ENCODE data around the gene DAPK2.

DAPK2 gene

DNA sequence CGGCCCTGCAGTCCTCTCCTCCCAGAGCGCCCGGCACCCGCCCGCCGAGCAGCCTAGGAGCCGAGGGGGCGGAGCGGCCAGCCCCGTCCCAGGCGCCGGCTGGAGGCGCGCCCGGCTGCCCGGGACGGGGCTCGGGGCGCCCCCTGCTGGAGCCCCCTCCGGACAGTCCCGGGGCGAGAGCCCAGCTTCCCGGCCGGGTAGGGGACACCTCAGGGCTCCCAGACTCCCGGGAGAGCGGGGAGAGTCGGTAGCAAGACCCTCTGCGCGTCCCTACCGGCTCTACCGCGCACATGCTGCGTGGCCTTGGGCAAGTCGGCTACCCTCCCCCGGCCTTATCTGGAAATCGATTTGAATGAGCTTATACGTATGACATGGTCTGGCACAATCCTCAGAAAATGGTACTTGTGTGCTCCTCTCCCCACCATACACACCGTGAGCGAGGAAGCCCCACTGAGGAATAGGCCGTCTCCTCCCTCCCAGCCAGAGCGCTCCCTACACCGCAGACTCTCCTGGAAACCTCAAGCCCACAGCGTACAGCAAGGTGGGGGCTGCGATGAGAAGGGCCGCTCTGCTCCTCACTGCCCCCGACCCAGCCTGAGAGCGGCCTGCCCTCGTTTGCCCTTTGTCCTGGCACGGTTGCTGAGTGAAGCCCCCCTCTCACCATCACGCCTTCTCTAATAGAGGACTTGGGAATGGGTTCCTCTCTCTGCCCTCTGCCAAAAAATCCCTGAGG is at the start of gene DAPK2:
Gene DAPK2, minus strand, starts transcription at position 65 of the 733 bp plus-strand sequence. CDS start 6,224 bp downstream, outside the sequence.
- TF ChIP-seq, protein P1, sequence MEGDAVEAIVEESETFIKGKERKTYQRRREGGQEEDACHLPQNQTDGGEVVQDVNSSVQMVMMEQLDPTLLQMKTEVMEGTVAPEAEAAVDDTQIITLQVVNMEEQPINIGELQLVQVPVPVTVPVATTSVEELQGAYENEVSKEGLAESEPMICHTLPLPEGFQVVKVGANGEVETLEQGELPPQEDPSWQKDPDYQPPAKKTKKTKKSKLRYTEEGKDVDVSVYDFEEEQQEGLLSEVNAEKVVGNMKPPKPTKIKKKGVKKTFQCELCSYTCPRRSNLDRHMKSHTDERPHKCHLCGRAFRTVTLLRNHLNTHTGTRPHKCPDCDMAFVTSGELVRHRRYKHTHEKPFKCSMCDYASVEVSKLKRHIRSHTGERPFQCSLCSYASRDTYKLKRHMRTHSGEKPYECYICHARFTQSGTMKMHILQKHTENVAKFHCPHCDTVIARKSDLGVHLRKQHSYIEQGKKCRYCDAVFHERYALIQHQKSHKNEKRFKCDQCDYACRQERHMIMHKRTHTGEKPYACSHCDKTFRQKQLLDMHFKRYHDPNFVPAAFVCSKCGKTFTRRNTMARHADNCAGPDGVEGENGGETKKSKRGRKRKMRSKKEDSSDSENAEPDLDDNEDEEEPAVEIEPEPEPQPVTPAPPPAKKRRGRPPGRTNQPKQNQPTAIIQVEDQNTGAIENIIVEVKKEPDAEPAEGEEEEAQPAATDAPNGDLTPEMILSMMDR (IDR thresholded peaks at IDR 0.05; ENCODE audit: insufficient read depth, missing control alignments), result peak; percentile 47
- DNase-seq (ENCODE audit: insufficient read length, low spot score) (peak; percentile 75), FAIRE-seq (no peak)

DNA sequence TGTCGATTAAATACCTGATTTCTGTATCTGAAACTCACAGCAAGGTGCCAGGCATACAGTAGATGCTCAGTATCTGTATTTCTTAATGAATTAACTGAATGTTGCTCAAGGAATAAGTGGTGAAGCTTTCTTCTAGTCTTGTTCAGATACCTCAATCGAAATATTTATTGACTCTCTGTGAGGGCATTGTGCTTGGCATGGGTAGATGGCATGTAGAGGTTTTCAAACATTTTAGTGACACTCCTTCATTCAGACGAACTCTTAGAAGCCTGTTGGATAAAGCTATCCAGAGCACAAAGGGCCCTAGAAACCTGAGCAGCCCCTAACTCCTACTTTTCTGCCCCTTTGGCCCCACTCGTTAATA is 49.1 kb upstream of the DAPK2 start:
- DNase-seq (ENCODE audit: insufficient read length, low spot score), result no peak
- TF ChIP-seq, protein P1 (IDR thresholded peaks at IDR 0.05; ENCODE audit: insufficient read depth, missing control alignments), result no peak
- FAIRE-seq, result no peak

DNA sequence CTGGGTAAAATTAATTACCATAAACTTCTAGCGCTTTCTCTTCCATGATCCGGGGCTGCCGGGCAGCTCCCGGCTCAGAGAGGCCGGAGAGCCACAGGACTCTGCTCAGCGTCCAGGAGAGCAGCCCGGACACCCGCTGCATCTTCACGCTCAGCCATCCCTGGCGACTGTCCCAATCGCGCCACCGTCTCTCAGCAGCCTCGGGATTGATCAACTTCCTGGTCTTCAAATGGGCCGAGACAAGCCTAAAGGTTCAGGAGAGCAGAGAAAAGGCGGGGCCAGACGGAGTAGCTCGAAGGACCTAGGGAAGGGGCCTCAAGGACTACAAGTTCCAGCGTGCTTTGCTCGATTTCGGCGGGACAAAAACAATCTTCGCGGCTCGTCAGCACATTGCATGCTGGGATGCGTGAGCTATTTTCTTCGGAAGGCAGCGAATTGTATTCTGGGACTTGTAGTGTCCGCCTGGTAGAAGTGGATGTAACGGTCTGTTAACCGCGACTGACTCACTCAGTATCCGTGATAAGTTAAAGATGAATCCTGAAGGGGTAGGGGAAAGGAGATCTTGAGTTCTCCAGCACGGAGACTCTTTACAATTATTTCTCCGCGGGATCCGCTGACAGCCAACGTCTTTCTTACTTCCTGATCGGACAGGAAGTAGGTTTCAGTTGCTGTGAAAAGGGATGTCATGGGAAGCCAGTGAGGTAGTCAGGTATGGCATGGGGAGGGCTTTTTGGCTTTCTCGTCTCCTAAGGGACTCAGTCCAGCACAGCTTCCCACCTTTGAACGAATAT is 47.5 kb upstream of the DAPK2 start, which contains the start of gene CIAO2A:
Gene CIAO2A, minus strand, starts transcription at position 212 of the 791 bp plus-strand sequence. Its CDS starts 70 bp downstream, at position 142.
- FAIRE-seq (no peak), DNase-seq (ENCODE audit: insufficient read length, low spot score) (peak; percentile 61)
- TF ChIP-seq, protein P1 (IDR thresholded peaks at IDR 0.05; ENCODE audit: insufficient read depth, missing control alignments), result no peak

GRCh38 chr15:64092864-64093626 is 46.8 kb upstream of the DAPK2 start:
- no peak for DNase-seq (ENCODE audit: insufficient read length, low spot score)
- TF ChIP-seq, protein P1 (IDR thresholded peaks at IDR 0.05; ENCODE audit: insufficient read depth, missing control alignments), result no peak
- FAIRE-seq, result no peak

GRCh38 chr15:64092075-64092820 is 46.0 kb upstream of the DAPK2 start:
- TF ChIP-seq, protein P1 (IDR thresholded peaks at IDR 0.05; ENCODE audit: insufficient read depth, missing control alignments), result peak; percentile 36
- DNase-seq (ENCODE audit: insufficient read length, low spot score) (no peak), FAIRE-seq (no peak)

DNA sequence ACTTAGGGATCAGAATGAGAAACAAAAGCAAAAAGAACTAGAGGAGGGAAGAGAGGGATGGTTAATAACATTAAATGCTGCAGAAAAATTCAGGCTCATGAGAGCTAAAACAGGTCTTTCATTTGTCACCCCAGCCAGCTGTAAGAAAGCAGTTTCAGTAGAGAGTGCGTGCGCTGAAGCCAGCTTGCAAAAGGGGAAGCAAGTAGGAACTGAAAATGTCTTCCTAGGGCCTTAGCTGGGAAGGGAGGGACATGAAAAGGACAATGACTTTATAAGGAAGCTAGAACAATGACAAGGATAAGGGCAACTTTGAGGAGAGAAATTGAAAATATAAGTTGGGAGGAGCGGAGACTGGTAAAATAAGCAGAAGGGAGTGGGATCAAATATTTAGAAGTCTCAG is 44.2 kb upstream of the DAPK2 start:
- DNase-seq (ENCODE audit: insufficient read length, low spot score), result no peak

More for the DNA sequence above, 44.2 kb upstream of the DAPK2 start:
- FAIRE-seq, result no peak
- TF ChIP-seq, protein P1 (IDR thresholded peaks at IDR 0.05; ENCODE audit: insufficient read depth, missing control alignments), result no peak
